Head of caudate nucleus (tissue), 42 donors: Measurements from ENCODE around the gene BCO2.
A peak's percentile ranks its signal among the peaks of the same experiment; 100 is the strongest.

ENCODE experiments used
- DNase-seq, 42 donors: peaks; one replicate each; pipeline versions ENCODE4 v3.0.0 to v3.0.0-alpha.2; 2020 to 2021; ENCODE audit warnings: mixed read lengths in 7 of 42
- intact Hi-C: fragments of 100-400 bp; cut with DNase I; formaldehyde crosslinking; loops from one replicate; pipeline ENCODE4 v1.15.0; 2022

The BCO2 gene

DNA sequence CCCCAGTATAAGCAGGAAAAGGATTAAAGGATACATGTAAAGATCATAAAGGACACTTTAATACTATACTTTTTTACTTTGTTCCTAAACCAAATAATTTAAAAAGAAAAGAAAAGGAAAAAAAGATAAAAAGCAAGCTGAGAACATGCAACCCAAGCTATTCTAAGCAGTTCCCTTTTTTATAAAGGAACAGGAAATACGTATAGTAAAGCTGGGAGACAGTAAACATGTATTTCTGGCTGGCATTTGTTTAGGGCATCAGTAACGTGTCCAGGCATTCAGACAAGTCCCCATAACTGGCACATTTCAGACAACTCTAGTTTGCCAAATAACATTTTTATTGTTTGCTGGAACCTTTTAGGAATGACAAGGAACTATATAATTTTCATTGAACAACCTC, 24.9 kb downstream of the BCO2 start:
- intact Hi-C loops = no loop called here
- no peak for DNase-seq

DNA sequence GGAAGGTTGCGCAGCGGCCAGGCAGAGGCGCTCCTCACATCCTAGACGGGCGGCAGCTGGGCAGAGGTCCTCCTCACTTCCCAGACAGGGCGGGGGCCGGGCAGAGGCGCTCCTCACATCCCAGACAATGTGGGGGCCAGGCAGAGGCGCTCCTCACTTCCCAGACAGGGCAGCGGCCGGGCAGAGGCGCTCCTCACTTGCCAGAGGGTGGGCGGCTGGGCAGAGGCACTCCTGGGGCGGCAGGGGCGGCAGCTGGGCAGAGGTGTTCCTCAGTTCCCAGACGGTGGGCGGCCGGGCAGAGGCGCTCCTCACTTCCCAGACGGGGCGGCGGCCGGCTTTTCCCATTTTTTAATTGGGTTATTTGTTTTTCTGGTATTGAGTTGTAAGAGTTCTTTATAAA, 30.8 kb downstream of the BCO2 start:
- DNase-seq = peak in 1 of 42 donors; percentile 49
- intact Hi-C loops = no loop called here

DNA sequence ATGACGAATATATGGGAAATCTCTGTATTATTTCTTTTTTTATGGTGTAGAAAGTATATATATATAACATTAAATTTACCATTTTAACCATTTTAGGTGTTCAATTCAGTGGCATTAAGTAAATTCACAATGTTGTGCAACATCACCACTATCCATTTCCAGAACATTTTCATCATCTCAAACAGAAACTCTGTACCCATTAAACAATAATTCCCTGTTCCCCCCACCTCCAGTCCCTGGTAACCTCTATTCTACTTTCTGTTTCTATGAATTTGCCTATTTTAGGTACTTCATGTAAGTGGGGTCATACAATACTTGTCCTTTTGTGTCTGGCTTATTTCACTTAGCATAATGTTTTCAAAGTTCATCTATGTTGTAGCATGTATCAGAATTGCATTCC, 35.6 kb downstream of the BCO2 start:
- intact Hi-C loops = no loop called here
- DNase-seq = no peak

- intact Hi-C loops = no loop called here
- DNase-seq = no peak
Measured at GRCh38 chr11:112211536-112211935, 36.2 kb downstream of the BCO2 start.

DNA sequence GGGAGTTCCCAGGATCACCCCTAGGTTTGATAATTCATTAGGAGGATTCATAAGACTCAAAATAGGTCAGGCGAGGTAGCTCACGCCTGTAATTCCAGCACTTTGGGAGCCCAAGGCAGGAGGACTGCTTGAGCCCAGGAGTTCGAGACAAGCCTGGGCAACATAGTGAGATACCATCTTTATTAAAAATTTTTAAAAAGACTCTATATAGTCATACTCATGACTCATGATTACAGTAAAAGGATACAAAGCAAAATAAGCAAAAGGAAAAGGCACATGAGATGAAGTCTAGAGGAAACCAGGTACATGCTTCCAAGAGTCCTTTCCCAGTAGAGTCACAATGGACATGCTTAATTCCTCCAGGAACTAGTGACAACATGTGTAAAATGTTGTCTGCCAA, 37.0 kb downstream of the BCO2 start:
- intact Hi-C loops = no loop called here

DNA sequence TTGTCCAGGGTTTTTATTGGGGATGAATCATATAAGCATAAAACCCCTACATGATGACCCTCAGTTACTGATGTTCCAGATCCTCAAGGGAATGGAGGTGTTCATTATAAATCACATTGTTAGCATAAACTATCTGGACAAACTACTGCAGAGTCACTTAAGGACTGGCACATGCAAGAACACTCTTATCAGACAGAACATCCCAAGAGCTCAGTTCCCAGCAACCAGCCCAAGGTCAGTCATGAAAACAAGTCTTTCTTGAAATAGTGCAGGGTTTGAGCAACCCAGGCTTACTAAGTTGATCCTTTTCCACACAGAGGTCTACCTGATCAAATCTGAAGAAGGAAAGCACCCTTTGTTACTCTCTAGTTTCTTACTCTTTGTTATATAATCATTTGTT, 37.4 kb downstream of the BCO2 start:
- DNase-seq = no peak
- intact Hi-C loops = no loop called here

More for the DNA sequence above, 37.0 kb downstream of the BCO2 start:
- no peak for DNase-seq

DNA sequence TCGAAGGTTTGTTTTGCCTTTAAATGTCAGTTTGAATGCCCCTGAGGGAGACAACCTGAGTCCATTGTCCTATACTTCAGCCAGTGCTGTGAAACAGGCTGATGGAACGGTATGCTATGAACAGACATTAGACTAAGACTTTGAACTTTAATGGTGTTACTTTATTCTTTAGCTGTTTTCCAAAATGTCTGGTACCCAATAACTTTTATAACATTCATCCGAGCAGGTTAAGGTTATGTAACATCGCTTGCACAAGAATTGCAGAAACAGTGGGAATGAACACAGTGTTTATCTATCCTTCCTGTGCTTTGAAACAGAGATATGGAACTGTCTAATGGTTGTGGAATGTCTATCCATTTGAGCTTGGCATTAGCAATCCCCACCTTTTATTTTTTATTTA, 38.4 kb downstream of the BCO2 start:
- intact Hi-C loops = no loop called here
- DNase-seq = no peak

DNA sequence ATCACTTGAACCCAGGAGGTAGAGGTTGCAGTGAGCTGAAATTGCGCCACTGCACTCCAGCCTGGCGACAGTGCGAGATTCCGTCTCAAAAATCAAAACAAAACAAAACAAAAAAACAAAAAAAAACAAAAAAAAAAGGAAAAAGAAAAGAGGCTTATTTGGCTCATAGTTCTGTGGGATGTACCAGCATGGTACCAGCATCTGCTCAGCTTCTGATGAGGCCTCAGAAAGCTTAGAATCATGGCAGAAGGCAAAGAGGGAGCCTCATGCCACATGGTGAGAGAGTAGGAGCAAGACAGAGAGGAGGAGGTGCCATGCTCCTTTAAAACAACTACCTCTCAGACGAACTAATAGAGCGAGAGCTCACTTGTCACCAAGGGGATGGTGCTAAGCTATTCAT, 40.3 kb downstream of the BCO2 start:
- intact Hi-C loops = loop anchor here (5.0 kb wide), 1 partner anchor 62 kb away; no protein-coding TSS in a partner anchor
- DNase-seq = no peak

- DNase-seq = no peak
- intact Hi-C loops = loop anchor here (5.0 kb wide), 1 partner anchor 61 kb away; no protein-coding TSS in a partner anchor
Measured at GRCh38 chr11:112216561-112217105, 41.3 kb downstream of the BCO2 start.

GRCh38 chr11:112219476-112220232, 44.3 kb downstream of the BCO2 start:
- intact Hi-C loops = loop anchor here (5.0 kb wide), 1 partner anchor 58 kb away; no protein-coding TSS in a partner anchor
- peak in 32 of 42 donors; percentile 6 to 84 (median 49) for DNase-seq

DNA sequence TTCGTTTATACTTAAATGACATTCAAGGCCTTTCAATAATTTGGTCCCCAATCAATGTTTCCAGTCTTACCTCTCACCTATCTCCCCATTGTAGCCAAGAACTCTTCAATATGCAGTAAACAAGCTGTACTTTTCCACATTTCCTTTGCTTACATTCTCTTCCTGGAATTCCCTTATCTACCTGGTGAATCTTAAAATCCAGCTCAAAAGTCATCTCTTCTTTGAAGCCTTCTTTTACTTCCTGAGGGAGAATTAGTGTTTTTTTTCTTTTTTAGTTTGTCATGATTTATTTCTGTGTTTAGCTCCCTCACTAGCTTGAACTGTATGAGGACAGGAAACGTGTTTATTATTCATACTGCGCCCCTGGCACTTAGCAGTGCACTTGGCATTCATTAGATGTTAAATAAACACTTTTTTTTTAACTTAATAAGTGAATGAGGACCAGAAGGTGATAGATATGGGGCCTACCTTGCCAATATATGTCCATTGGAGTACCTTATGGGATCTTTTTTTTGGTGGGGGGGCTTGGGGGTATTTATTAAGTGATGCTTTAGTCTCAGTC, 46.0 kb downstream of the BCO2 start:
- no peak for DNase-seq
- intact Hi-C loops = no loop called here

GRCh38 chr11:112222303-112222702, 47.0 kb downstream of the BCO2 start:
- no peak for DNase-seq
- intact Hi-C loops = no loop called here

GRCh38 chr11:112223121-112223520, 47.8 kb downstream of the BCO2 start:
- DNase-seq = no peak
- intact Hi-C loops = no loop called here

- no peak for DNase-seq
- intact Hi-C loops = no loop called here
Measured at GRCh38 chr11:112223754-112224532, 48.6 kb downstream of the BCO2 start.

DNA sequence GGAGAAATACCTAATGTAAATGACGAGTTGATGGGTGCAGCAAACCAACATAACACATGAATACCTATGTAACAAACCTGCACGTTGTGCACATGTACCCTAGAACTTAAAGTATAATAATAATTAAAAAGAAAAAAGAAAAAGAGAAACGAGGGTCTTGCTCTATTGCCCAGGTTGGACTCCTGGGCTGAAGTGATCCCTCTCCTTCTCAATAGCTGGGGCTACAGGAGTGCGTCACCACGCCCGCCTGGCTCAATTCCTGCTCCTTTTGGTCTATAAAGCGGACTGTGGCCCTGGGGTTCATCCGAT, 50.4 kb downstream of the BCO2 start:
- intact Hi-C loops = loop anchor here (2.0 kb wide), 1 partner anchor 55 kb away; no protein-coding TSS in a partner anchor

DNA sequence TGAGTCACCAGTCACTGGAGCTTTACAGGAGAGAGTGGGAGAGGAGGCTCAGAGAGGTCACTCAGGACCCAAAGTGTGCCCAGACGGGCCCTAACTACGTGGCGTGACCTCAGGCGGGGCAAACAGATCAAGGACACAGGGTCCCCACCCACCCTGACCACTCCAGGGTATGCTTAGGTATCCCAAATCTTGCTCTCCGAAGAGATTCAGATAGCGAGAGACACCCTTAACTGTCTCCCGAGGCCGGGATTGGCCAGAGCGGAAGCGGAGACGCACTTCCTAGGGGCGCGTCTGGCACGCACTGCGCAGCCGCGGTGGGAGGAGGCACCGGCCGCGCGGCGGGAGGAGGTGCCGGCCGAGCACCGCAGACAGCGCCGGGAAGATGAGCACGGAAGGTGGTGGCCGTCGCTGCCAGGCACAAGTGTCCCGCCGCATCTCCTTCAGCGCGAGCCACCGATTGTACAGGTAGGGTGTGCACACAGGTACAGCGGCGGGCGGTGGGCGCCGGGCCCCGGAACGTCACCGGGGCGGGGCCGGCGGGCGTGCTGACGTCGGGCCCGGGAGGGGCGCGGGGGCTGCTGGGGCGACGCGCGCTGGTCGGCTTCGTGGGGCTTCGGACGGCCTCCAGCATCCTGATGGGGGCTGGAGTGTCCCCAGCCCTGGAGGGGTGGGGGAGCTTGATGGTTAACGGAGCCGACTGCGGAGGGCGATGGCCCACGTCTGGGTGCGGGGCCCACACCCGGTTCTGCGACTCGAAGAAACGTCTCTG, 50.9 kb downstream of the BCO2 start, which contains the start of gene PTS:
TSS of gene PTS (plus strand) at position 367 of the 769 bp plus-strand sequence. CDS start at position 383, 16 bp downstream.
- DNase-seq = peak; percentile 62 to 94 (median 88)
- intact Hi-C loops = loop anchor here (2.0 kb wide), 1 partner anchor 55 kb away; no protein-coding TSS in a partner anchor

More for the DNA sequence above, 50.4 kb downstream of the BCO2 start:
- peak in 1 of 42 donors; percentile 50 for DNase-seq

DNA sequence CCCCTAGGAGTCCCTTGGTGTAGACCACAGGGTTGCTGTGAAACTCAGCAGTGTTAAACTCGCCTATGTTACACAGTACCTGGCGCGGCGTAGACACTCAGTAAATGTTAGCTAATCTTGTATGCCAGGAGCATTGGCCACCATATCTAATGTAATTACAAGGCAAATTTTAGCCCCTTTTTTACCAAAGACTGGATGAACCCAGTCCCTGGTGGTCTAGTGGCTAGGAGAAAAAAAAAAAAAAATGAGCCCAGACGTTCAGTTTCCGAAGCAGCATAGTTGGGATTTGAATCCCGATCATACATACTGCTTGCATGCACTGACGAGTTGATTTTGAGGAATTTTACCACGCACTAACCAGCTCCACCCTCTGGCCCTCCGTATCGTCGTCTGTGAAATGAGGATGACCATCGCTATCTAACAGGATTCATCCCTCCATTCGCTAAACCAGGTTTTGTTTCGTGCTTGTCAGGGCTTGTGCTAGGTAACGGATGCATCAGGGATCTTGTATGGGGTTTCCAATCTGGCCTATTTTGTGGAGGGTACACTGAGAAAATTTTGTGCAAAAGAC, 51.6 kb downstream of the BCO2 start:
- intact Hi-C loops = loop anchor here (2.0 kb wide), 1 partner anchor 54 kb away; no protein-coding TSS in a partner anchor
- peak in 2 of 42 donors; percentile 10 for DNase-seq

- no peak for DNase-seq
- intact Hi-C loops = loop anchor here (2.0 kb wide), 1 partner anchor 53 kb away; no protein-coding TSS in a partner anchor
Measured at GRCh38 chr11:112227471-112227870, 52.2 kb downstream of the BCO2 start.
